ENCODE data around the gene MON2. TPM values are rescaled to one million over a fixed set of nuclear protein-coding genes. Genes with fewer than 3 reads are reported as not detected.

MON2 gene
- total RNA-seq, 1 donor from 2014 or later = 76.6 TPM

GRCh38 chr12:62468935-62469334 is 2.3 kb downstream of the MON2 start:
- Mint-ChIP-seq H3K27ac (no peak overlapping the region), H3K4me1 (peaks cover 17% of the 10 kb centered on the region), H3K4me3 (peak overlapping the region; percentile 54), H3K9me3 (peaks cover 3% of the 10 kb centered on the region), H3K27me3 (ENCODE audit: low read depth) (no peaks in the 10 kb centered on the region), H3K36me3 (peaks cover 2% of the 10 kb centered on the region)
- TF ChIP-seq, protein P1, sequence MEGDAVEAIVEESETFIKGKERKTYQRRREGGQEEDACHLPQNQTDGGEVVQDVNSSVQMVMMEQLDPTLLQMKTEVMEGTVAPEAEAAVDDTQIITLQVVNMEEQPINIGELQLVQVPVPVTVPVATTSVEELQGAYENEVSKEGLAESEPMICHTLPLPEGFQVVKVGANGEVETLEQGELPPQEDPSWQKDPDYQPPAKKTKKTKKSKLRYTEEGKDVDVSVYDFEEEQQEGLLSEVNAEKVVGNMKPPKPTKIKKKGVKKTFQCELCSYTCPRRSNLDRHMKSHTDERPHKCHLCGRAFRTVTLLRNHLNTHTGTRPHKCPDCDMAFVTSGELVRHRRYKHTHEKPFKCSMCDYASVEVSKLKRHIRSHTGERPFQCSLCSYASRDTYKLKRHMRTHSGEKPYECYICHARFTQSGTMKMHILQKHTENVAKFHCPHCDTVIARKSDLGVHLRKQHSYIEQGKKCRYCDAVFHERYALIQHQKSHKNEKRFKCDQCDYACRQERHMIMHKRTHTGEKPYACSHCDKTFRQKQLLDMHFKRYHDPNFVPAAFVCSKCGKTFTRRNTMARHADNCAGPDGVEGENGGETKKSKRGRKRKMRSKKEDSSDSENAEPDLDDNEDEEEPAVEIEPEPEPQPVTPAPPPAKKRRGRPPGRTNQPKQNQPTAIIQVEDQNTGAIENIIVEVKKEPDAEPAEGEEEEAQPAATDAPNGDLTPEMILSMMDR (IDR thresholded peaks at IDR 0.05; ENCODE audit: unreplicated experiment) = no peak
- no peak for DNase-seq (ENCODE audit: low spot score in 2 of 2, unreplicated experiment in 2 of 2)

GRCh38 chr12:62469704-62470103 is 3.1 kb downstream of the MON2 start:
- H3K4me3 Mint-ChIP-seq = peak overlapping the region; percentile 54

GRCh38 chr12:62471734-62472133 is 5.1 kb downstream of the MON2 start:
- H3K27me3 Mint-ChIP-seq (ENCODE audit: low read depth) = no peaks in the 10 kb centered on the region
- H3K9me3 Mint-ChIP-seq = no peaks in the 10 kb centered on the region
- DNase-seq (ENCODE audit: low spot score in 2 of 2, unreplicated experiment in 2 of 2) = no peak
- H3K27ac Mint-ChIP-seq = no peak overlapping the region
- peaks cover 3% of the 10 kb centered on the region for H3K36me3 Mint-ChIP-seq
- H3K4me3 Mint-ChIP-seq = no peak overlapping the region
- TF ChIP-seq, protein P1 (IDR thresholded peaks at IDR 0.05; ENCODE audit: unreplicated experiment) = no peak
- H3K4me1 Mint-ChIP-seq = peaks cover 17% of the 10 kb centered on the region

More at GRCh38 chr12:62469704-62470103, 3.1 kb downstream of the MON2 start:
- DNase-seq (ENCODE audit: low spot score in 2 of 2, unreplicated experiment in 2 of 2) = no peak
- no peaks in the 10 kb centered on the region for H3K27me3 Mint-ChIP-seq (ENCODE audit: low read depth)
- H3K36me3 Mint-ChIP-seq = peaks cover 2% of the 10 kb centered on the region
- TF ChIP-seq, protein P1 (IDR thresholded peaks at IDR 0.05; ENCODE audit: unreplicated experiment) = no peak
- H3K27ac Mint-ChIP-seq = no peak overlapping the region
- H3K4me1 Mint-ChIP-seq = peaks cover 17% of the 10 kb centered on the region
- H3K9me3 Mint-ChIP-seq = no peaks in the 10 kb centered on the region

- H3K27ac Mint-ChIP-seq = no peak overlapping the region
- H3K9me3 Mint-ChIP-seq = no peaks in the 10 kb centered on the region
- H3K27me3 Mint-ChIP-seq (ENCODE audit: low read depth) = no peaks in the 10 kb centered on the region
Observed at GRCh38 chr12:62472472-62472871, 5.8 kb downstream of the MON2 start.

DNA sequence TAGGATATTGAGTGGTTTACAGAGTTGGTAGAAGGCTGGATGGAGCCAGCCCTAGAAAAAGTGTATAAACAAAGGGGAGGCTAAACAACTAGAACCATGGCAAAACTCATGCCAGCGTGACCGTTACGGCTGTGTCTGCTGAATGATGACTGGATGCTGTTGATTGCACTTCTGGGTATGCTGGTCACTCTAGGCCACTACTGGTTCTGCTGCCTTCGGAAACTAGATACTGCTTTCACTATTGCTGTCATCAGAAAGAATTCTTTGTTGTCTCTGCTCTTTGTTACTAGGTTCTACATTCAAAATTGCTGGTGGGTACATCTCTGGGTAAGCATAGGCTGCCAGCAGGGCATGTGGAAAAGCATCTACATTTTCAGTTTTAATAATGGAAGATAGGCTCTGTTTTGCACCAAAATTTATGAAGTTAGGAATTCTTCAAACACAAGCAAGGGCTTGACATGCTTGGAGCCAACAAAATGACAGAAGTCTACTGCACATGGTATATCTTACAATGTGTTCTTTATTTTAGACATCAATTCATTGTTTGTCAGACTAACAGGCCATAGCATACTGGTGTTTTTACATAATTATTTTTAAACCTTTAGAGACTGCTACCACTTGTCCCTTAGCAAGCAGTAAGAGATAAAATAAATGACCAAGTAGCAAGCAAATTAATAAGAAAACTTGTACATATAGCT is 15.4 kb downstream of the MON2 start:
- DNase-seq (ENCODE audit: low spot score in 2 of 2, unreplicated experiment in 2 of 2) = no peak
- Mint-ChIP-seq H3K4me3 (no peak overlapping the region), H3K9me3 (peaks cover 3% of the 10 kb centered on the region), H3K27ac (no peak overlapping the region), H3K27me3 (ENCODE audit: low read depth) (no peaks in the 10 kb centered on the region), H3K36me3 (peaks cover 6% of the 10 kb centered on the region), H3K4me1 (no peaks in the 10 kb centered on the region)
- TF ChIP-seq, protein P1 (IDR thresholded peaks at IDR 0.05; ENCODE audit: unreplicated experiment) = no peak

More at GRCh38 chr12:62472472-62472871, 5.8 kb downstream of the MON2 start:
- Mint-ChIP-seq H3K4me3 (no peak overlapping the region), H3K4me1 (peaks cover 16% of the 10 kb centered on the region), H3K36me3 (peaks cover 5% of the 10 kb centered on the region)
- no peak for DNase-seq (ENCODE audit: low spot score in 2 of 2, unreplicated experiment in 2 of 2)
- TF ChIP-seq, protein P1 (IDR thresholded peaks at IDR 0.05; ENCODE audit: unreplicated experiment) = no peak

Measured in mesothelial cell of epicardium (in vitro differentiated cells).